GM21515 (cell line): ENCODE data around the gene ZNG1F.
"Not testable (repeated sequence)": the region's sequence is repeated elsewhere in the genome, so short reads cannot be mapped to it uniquely, and the experiment has no call there.

ENCODE experiments used
- ATAC-seq: cut with Tn5 transposase; IDR thresholded peaks from one replicate; pipeline ENCODE4 v1.9.1; 2021; ENCODE audit not compliant: unreplicated experiment

The ZNG1F gene

DNA sequence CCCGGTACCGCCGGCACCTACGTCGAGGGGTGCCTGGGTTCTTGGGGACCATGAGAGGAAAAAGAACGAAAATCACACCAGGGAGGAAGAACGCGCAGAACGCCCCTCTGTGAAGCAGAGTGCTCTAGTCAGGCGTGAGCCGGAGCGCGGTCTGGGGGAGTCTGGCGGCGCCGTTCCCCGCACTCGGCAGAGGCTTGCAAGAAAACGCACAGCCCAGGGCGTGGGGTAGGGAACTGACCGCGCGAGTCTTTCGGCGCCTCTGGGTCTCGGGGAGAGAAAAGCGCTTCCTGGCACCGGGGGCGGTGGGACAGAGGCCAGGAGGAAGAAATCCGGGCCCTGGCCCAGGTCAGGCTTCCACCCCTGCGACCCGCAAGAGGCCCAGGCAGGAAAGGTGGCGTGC is 65.3 kb downstream of the ZNG1F start:
- not testable (repeated sequence) for ATAC-seq

- not testable (repeated sequence) for ATAC-seq
These were observed 65.7 kb downstream of the ZNG1F start for GRCh38 chr9:41123396-41123795.

DNA sequence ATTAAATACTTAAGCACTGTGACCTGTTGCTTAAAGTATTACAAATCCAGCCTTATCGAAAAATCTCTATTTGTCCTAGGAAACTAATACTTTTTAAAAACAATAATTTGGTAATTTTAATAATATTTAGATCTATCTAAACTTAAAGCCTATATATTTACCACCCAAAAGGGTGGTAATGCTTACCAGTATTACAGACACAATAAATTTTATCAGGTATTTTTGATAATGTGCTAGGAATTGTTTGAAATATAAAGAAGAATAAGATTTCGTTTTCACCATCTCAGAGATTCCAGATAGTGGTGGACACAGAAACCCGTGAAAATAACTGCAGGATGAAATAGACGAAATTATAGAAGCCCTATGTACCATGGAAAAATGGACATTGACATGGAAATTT is 68.4 kb downstream of the ZNG1F start:
- not testable (repeated sequence) for ATAC-seq

- ATAC-seq = not testable (repeated sequence)
These were observed 69.4 kb downstream of the ZNG1F start for GRCh38 chr9:41119719-41120118.

DNA sequence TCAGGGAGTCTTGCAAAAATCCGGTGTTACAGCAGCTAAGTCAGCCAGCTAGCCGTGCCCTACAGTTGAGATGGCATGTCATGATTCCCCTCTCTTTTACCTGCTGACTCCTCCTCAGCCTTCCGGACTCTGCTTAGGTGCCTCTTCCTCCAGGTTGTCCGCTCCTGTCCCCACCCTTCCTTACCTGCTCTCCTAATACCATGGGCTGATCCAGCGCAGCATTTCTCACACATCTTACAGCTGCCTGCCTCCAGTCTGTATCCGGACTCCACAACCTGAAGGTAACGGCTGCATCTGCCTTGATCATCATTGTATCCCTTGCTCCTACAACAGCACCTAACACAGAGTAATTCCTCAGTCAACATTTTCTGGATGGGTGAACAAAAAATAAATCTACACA is 69.8 kb downstream of the ZNG1F start:
- not testable (repeated sequence) for ATAC-seq

DNA sequence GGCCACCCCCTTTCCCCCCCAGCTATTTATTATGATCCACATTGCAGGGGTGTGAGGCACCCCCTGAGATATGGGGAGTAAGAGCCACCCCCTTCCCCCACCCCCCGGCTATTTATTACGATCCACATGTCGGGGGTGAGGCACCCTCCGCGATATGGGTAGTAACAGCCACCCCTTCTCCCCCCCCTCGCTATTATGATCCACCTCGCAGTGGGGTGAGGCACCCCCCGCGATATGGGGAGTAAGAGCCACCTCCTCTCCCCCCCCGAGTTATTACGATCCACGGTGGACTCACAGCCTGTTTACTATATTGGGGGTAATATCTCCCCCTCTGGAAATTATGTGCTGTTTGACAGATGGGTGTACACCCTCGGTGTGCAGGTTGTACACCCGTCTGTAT is 75.8 kb downstream of the ZNG1F start:
- not testable (repeated sequence) for ATAC-seq

DNA sequence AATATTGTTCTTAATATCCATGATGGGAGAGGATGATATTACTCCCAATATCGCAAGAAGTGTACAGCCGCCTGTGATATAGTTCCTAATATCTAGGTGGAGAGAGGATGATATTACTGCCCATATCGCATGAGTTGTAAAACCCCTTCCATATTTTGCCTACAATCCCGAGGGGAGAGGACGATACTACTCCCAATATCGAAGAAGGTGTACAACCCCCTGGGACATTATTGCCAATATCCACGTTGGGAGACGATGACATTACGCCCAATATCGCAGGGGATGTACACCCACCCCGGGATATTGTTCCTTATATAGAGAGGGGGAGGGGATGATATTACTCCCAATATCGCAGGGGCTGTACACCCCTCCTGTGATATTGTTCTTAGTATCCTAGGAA is 77.7 kb downstream of the ZNG1F start:
- ATAC-seq = not testable (repeated sequence)

GRCh38 chr9:41110913-41111312 is 78.2 kb downstream of the ZNG1F start:
- not testable (repeated sequence) for ATAC-seq

GRCh38 chr9:41109253-41109652 is 79.9 kb downstream of the ZNG1F start:
- ATAC-seq = not testable (repeated sequence)

DNA sequence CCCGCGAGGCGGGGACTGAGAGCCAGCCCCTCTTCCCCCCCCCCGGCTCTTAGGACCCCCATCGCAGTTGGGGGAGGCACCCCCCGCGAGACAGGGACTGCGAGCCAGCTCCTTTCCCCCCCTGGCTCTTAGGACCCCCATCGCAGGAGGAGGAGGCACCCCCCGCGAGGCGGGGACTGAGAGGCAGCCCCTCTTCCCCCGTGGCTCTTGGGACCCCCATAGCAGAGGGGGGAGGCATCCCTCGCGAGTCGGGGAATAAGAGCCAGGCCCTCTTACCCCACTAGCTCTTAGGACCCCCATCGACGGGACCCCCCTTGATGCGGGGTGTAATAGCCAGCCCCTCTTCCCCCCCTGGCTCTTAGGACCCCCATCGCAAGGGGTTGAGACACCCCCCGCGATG is 80.3 kb downstream of the ZNG1F start:
- ATAC-seq = not testable (repeated sequence)

GRCh38 chr9:41106472-41107116 is 82.5 kb downstream of the ZNG1F start:
- ATAC-seq = not testable (repeated sequence)

- not testable (repeated sequence) for ATAC-seq
These were observed 83.4 kb downstream of the ZNG1F start for GRCh38 chr9:41105557-41106253.

- ATAC-seq = not testable (repeated sequence)
These were observed 84.6 kb downstream of the ZNG1F start for GRCh38 chr9:41104542-41104941.

- not testable (repeated sequence) for ATAC-seq
These were observed 88.6 kb downstream of the ZNG1F start for GRCh38 chr9:41100508-41100907.

- not testable (repeated sequence) for ATAC-seq
These were observed 90.4 kb downstream of the ZNG1F start for GRCh38 chr9:41098759-41099158.

- ATAC-seq = not testable (repeated sequence)
These were observed 94.1 kb downstream of the ZNG1F start for GRCh38 chr9:41095060-41095459.

GRCh38 chr9:41094010-41094773 is 94.9 kb downstream of the ZNG1F start:
- not testable (repeated sequence) for ATAC-seq

DNA sequence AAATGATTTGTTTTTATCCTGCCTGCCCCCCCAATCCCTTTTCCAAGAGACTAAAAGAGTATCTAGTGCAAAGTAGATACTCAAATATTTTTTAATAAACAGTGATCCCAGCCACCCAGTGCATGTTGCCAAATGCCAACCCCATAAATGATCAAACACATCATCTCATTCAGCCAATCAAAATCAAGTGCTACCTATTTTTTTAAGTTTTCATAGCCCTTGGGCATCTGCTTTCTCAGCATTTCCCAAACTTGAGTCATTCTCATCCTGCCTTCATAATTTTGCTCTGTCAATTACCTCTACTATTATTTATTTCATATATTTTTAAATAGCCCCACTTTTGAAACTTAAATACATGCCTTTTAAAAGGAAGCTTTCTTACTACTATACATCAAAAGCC is 98.2 kb downstream of the ZNG1F start:
- not testable (repeated sequence) for ATAC-seq

- not testable (repeated sequence) for ATAC-seq
These were observed 98.7 kb downstream of the ZNG1F start for GRCh38 chr9:41090386-41090785.

GRCh38 chr9:41088450-41089059 is 100.6 kb downstream of the ZNG1F start:
- peak; percentile 77 for ATAC-seq

DNA sequence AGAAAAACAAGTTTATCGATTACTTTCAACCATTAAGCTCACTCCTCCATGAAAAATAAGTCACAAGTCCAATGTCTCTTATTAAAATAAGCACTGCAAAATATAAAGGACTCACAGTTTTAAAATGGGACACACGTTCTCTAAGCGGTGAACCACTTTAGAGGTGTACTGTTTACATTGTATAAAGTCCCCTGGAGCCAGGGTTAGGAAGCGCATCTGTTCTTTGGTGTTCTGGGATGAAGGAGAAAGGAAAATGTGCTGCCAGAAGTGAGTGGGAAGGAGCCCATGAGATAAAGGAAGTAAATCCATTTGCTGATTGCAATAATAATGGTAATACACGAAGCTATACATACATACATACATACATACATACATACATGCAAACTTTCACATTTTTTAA is 101.2 kb downstream of the ZNG1F start:
- not testable (repeated sequence) for ATAC-seq
